HG03039 (cell line): Measurements from ENCODE around the gene SYTL1.

ENCODE experiments used
- ATAC-seq: cut with Tn5 transposase; IDR thresholded peaks from one replicate; pipeline ENCODE4 v1.9.1; 2021; ENCODE audit warnings: mild to moderate bottlenecking, moderate library complexity; ENCODE audit not compliant: unreplicated experiment

The SYTL1 gene

GRCh38 chr1:27346991-27347624 is 5.3 kb downstream of the SYTL1 start:
- ATAC-seq, result no peak

GRCh38 chr1:27348861-27349783 is 7.3 kb downstream of the SYTL1 start:
- ATAC-seq, result no peak

GRCh38 chr1:27349784-27350662 is 8.2 kb downstream of the SYTL1 start:
- no peak for ATAC-seq

- ATAC-seq, result no peak
Measured at GRCh38 chr1:27350663-27351540, 9.1 kb downstream of the SYTL1 start.

GRCh38 chr1:27351541-27352107 is 9.8 kb downstream of the SYTL1 start:
- ATAC-seq, result no peak

- no peak for ATAC-seq
Measured at GRCh38 chr1:27353166-27353565, 11.3 kb downstream of the SYTL1 start.

GRCh38 chr1:27353629-27354028 is 11.8 kb downstream of the SYTL1 start:
- no peak for ATAC-seq

- ATAC-seq, result no peak
Measured at GRCh38 chr1:27355683-27356082, 13.9 kb downstream of the SYTL1 start.

- ATAC-seq, result no peak
Measured at GRCh38 chr1:27356277-27356618, 14.4 kb downstream of the SYTL1 start.

GRCh38 chr1:27356619-27357280 is 14.9 kb downstream of the SYTL1 start:
- no peak for ATAC-seq

GRCh38 chr1:27357281-27358037 is 15.6 kb downstream of the SYTL1 start:
- ATAC-seq, result no peak

GRCh38 chr1:27358038-27358927 is 16.5 kb downstream of the SYTL1 start:
- no peak for ATAC-seq

- ATAC-seq, result no peak
Measured at GRCh38 chr1:27358928-27359313, 17.1 kb downstream of the SYTL1 start.

- ATAC-seq, result no peak
Measured at GRCh38 chr1:27359822-27360158, 18.0 kb downstream of the SYTL1 start.

GRCh38 chr1:27360159-27361043 is 18.6 kb downstream of the SYTL1 start:
- no peak for ATAC-seq

GRCh38 chr1:27361044-27361402 is 19.2 kb downstream of the SYTL1 start:
- no peak for ATAC-seq

GRCh38 chr1:27361553-27361952 is 19.7 kb downstream of the SYTL1 start:
- ATAC-seq, result no peak
